ENCODE measurements around the gene ATOH8. TPM values are rescaled to one million over a fixed set of nuclear protein-coding genes. Genes with fewer than 3 reads are reported as not detected.

Gene ATOH8
- total RNA-seq, 6 experiments from 2014 or later, result 34.4 to 53.0 (median 45.5) TPM

DNA sequence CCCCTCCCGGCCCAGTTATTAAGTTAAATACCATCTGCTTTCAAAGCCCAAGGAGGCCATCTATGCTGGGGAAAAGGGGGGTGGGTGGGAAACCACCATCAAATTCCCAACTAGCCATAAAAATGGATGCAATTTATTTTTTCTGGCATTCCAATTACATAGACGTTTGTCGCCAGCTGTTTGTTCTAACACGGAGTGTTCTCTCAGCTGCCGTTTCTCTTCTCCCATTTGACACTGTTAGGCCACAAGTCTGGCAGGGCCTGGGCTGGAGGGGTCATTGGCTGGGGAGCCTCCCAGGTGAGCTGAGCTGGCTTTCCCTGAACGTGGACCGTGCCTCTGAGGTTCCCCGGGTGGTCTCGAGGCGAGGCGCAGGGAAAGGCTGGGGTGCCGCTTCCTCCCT lies 16.6 kb downstream of the ATOH8 start:
- Mint-ChIP-seq H3K27me3 (ENCODE audit: insufficient read depth) (peaks cover 3% of the 10 kb centered on the region; the same call in 1 of the 2 replicates), H3K4me1 (ENCODE audit: low read depth) (peaks cover 69% of the 10 kb centered on the region), H3K36me3 (ENCODE audit: low read depth) (peaks cover 30% of the 10 kb centered on the region), H3K9me3 (no peaks in the 10 kb centered on the region), H3K4me3 (no peak overlapping the region), H3K27ac (peak overlapping the region; percentile 68; the same call in 1 of the 2 replicates)
- TF ChIP-seq, protein P1, sequence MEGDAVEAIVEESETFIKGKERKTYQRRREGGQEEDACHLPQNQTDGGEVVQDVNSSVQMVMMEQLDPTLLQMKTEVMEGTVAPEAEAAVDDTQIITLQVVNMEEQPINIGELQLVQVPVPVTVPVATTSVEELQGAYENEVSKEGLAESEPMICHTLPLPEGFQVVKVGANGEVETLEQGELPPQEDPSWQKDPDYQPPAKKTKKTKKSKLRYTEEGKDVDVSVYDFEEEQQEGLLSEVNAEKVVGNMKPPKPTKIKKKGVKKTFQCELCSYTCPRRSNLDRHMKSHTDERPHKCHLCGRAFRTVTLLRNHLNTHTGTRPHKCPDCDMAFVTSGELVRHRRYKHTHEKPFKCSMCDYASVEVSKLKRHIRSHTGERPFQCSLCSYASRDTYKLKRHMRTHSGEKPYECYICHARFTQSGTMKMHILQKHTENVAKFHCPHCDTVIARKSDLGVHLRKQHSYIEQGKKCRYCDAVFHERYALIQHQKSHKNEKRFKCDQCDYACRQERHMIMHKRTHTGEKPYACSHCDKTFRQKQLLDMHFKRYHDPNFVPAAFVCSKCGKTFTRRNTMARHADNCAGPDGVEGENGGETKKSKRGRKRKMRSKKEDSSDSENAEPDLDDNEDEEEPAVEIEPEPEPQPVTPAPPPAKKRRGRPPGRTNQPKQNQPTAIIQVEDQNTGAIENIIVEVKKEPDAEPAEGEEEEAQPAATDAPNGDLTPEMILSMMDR (IDR thresholded peaks at IDR 0.05), result no peak
- DNase-seq, result no peak

DNA sequence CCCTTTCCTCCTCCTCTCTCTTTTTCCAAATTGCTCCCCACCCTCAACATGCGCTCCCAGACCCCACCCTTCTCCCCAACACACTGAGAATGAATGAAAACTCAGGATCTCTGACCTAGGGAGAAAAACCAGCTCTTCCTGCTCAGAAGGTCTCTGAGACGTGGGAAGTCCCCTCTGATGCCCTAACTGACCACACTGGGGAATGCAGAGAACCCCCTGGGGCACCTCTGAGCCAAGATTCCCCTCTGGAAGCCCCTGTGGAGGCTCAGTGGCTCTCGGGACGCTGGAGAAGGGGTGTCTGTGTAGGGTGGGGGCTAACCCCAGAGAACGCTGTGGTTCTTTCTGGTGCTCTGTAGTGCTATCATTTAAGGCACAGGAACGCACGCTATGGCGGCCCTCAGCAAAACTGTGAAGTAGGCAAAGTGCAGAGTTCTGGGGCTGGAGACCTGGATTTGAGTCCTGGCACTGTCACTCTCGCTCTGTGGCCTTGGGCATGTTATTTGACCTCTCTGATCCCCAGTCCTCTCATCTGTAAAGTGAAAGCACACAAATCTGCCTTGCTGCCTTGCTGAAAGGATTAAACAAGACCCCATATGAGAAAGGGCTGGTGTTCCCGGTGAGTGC lies 17.1 kb downstream of the ATOH8 start:
- H3K9me3 Mint-ChIP-seq, result no peaks in the 10 kb centered on the region
- peak overlapping the region; percentile 68 for H3K27ac Mint-ChIP-seq
- no peak for DNase-seq
- peak overlapping the region; percentile 41 for H3K4me3 Mint-ChIP-seq
- TF ChIP-seq, protein P1 (IDR thresholded peaks at IDR 0.05), result no peak
- H3K4me1 Mint-ChIP-seq (ENCODE audit: low read depth), result peaks cover 66% of the 10 kb centered on the region
- peaks cover 2% of the 10 kb centered on the region; the same call in 1 of the 2 replicates for H3K27me3 Mint-ChIP-seq (ENCODE audit: insufficient read depth)
- H3K36me3 Mint-ChIP-seq (ENCODE audit: low read depth), result peaks cover 26% of the 10 kb centered on the region

DNA sequence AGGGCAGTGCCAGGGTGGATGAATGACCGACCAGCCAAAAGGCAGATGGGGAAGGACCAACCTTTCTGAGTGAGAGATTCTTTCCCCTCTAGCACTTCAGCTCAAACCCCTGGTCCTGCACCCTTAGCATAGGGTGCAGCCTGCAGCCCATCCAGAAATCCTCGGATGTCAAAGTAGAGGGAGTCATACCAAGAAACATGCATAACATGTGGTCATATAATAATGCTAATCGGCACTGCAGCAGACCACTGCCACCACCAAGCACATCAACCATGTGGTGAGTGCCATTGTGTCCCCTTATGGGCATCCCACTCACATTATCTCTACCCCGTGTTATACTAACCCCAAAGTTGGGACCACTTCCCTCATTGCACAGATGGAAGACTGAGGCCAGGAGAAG lies 17.7 kb downstream of the ATOH8 start:
- Mint-ChIP-seq H3K4me1 (ENCODE audit: low read depth) (peaks cover 64% of the 10 kb centered on the region), H3K4me3 (peak overlapping the region; percentile 41), H3K36me3 (ENCODE audit: low read depth) (peaks cover 26% of the 10 kb centered on the region)

DNA sequence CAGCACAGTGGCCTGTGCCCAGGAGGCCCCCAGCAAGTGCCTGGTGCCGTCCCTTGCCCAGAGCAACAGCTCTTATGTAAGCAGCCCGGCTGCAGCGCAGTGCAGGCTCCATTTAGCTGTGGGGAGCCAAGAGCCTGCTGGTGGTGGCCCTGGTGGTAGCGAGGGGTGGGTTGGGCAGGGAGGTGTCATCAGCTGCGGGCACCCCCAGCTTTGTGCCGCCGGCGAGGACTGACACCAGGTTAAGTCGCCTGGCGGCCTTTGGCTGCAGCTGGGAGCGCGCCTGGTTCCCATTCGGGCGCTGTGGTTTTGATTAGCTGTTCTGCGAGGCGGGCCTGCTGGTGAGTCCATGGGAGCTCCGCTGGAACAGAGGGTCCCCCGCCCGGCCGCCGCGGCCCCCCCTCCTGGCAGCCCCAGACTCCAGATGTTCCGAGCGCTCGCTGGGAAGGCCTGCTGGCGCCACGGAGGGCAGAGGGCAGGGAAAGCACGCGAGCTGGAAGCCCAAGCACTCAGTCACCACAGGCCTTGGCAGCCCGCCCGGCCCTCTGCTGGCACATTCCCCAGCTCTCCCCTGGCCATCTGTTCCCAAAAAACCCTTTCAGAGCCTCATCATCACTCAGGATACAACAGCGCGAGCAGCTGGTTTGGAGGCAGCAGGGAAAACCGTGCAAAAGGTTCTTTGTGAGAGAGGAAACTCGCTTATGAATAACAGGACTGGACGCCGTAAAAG lies 18.4 kb downstream of the ATOH8 start:
- TF ChIP-seq, protein P1 (IDR thresholded peaks at IDR 0.05), result peak; percentile 60
- Mint-ChIP-seq H3K4me1 (ENCODE audit: low read depth) (peaks cover 64% of the 10 kb centered on the region), H3K4me3 (peak overlapping the region; percentile 83), H3K27ac (peak overlapping the region; percentile 95), H3K27me3 (ENCODE audit: insufficient read depth) (no peaks in the 10 kb centered on the region), H3K9me3 (no peaks in the 10 kb centered on the region), H3K36me3 (ENCODE audit: low read depth) (peaks cover 27% of the 10 kb centered on the region)
- DNase-seq, result peak; percentile 100

More for the DNA sequence above, 17.7 kb downstream of the ATOH8 start:
- Mint-ChIP-seq H3K27ac (peak overlapping the region; percentile 68), H3K27me3 (ENCODE audit: insufficient read depth) (no peaks in the 10 kb centered on the region), H3K9me3 (no peaks in the 10 kb centered on the region)
- TF ChIP-seq, protein P1 (IDR thresholded peaks at IDR 0.05), result no peak
- no peak for DNase-seq

- Mint-ChIP-seq H3K9me3 (no peaks in the 10 kb centered on the region), H3K36me3 (ENCODE audit: low read depth) (peaks cover 34% of the 10 kb centered on the region), H3K4me1 (ENCODE audit: low read depth) (peaks cover 64% of the 10 kb centered on the region), H3K27me3 (ENCODE audit: insufficient read depth) (no peaks in the 10 kb centered on the region; the same call in 1 of the 2 replicates), H3K4me3 (peak overlapping the region; percentile 83), H3K27ac (peak overlapping the region; percentile 95)
- TF ChIP-seq, protein P1 (IDR thresholded peaks at IDR 0.05), result no peak
- peak; percentile 21 for DNase-seq
These were observed 19.2 kb downstream of the ATOH8 start for GRCh38 chr2:85772841-85773491.
